Nephron progenitor cell (in vitro differentiated cells): ENCODE results near the gene ICA1.

Source experiments
- DNase-seq: peaks from one replicate; pipeline ENCODE4 v3.0.0; 2021
- H3K27ac Mint-ChIP-seq: 2 replicates; pipeline ENCODE4 v1.8.0; 2021; ENCODE audit warnings: mild to moderate bottlenecking, moderate library complexity, mixed read lengths
- H3K27me3 Mint-ChIP-seq: 2 replicates; pipeline ENCODE4 v1.8.0; 2021; ENCODE audit warnings: mild to moderate bottlenecking, low read depth, mixed read lengths; ENCODE audit not compliant: poor library complexity
- H3K36me3 Mint-ChIP-seq: 2 replicates; pipeline ENCODE4 v1.8.0; 2021; ENCODE audit warnings: low read depth, mixed read lengths
- H3K4me1 Mint-ChIP-seq: 2 replicates; pipeline ENCODE4 v1.8.0; 2021; ENCODE audit warnings: mixed read lengths
- H3K4me3 Mint-ChIP-seq: 2 replicates; pipeline ENCODE4 v1.8.0; 2021; ENCODE audit warnings: mild to moderate bottlenecking, moderate library complexity, mixed read lengths
- H3K9me3 Mint-ChIP-seq: 2 replicates; pipeline ENCODE4 v1.8.0; 2021; ENCODE audit warnings: mild to moderate bottlenecking, moderate library complexity, mixed read lengths
- CTCF ChIP-seq: fragments of 200-600 bp; sonication (generic); IDR thresholded peaks from 2 replicates; pipeline ENCODE4 v1.5.0; 2021; ENCODE audit warnings: antibody characterized with exemption

Gene ICA1

GRCh38 chr7:8176370-8177081, 85.4 kb downstream of the ICA1 start:
- Mint-ChIP-seq H3K36me3 (no peaks in the 10 kb centered on the region), H3K4me1 (peaks cover 16% of the 10 kb centered on the region), H3K27me3 (no peaks in the 10 kb centered on the region), H3K9me3 (no peaks in the 10 kb centered on the region), H3K27ac (peak overlapping the region; percentile 20), H3K4me3 (no peak overlapping the region)
- TF ChIP-seq CTCF, result no peak
- no peak for DNase-seq

GRCh38 chr7:8175929-8176369, 86.0 kb downstream of the ICA1 start:
- Mint-ChIP-seq H3K27ac (peak overlapping the region; percentile 9), H3K4me1 (peaks cover 16% of the 10 kb centered on the region), H3K4me3 (no peak overlapping the region), H3K9me3 (no peaks in the 10 kb centered on the region), H3K27me3 (no peaks in the 10 kb centered on the region), H3K36me3 (no peaks in the 10 kb centered on the region)
- DNase-seq, result no peak
- no peak for TF ChIP-seq CTCF

- Mint-ChIP-seq H3K9me3 (no peaks in the 10 kb centered on the region), H3K36me3 (no peaks in the 10 kb centered on the region), H3K27ac (no peak overlapping the region), H3K4me3 (no peak overlapping the region), H3K4me1 (peaks cover 20% of the 10 kb centered on the region), H3K27me3 (no peaks in the 10 kb centered on the region)
- TF ChIP-seq CTCF, result no peak
- no peak for DNase-seq
Measured at GRCh38 chr7:8172372-8173354, 89.3 kb downstream of the ICA1 start.

- no peak overlapping the region for H3K4me3 Mint-ChIP-seq
- no peak for DNase-seq
- no peaks in the 10 kb centered on the region for H3K9me3 Mint-ChIP-seq
- H3K27me3 Mint-ChIP-seq, result no peaks in the 10 kb centered on the region
- no peaks in the 10 kb centered on the region for H3K36me3 Mint-ChIP-seq
- H3K27ac Mint-ChIP-seq, result no peak overlapping the region
- TF ChIP-seq CTCF, result no peak
- peaks cover 5% of the 10 kb centered on the region for H3K4me1 Mint-ChIP-seq
Measured at GRCh38 chr7:8169171-8169570, 92.8 kb downstream of the ICA1 start.

GRCh38 chr7:8168336-8168735, 93.6 kb downstream of the ICA1 start:
- Mint-ChIP-seq H3K9me3 (peaks cover 3% of the 10 kb centered on the region), H3K27me3 (peaks cover 4% of the 10 kb centered on the region), H3K27ac (no peak overlapping the region), H3K4me1 (peaks cover 5% of the 10 kb centered on the region), H3K36me3 (no peaks in the 10 kb centered on the region), H3K4me3 (no peak overlapping the region)
- TF ChIP-seq CTCF, result no peak
- DNase-seq, result no peak
